Endothelial cell of umbilical vein (primary cell): ENCODE results near the gene PLAC1. TPM values are rescaled to one million over a fixed set of nuclear protein-coding genes. Genes with fewer than 3 reads are reported as not detected.

Source experiments
- BruUV-seq: library from RNA; stranded (reverse); fragments of 400-500 nt; replicated peaks from 2 replicates; lab custom pipeline; 2021; lab: Mats Ljungman, UMichigan
- CTCF ChIA-PET: fragments of 300-600, 350-600 bp; sonication (Branson Sonifier 250); formaldehyde crosslinking; loops from one replicate; lab custom pipeline; 2021; ENCODE audit warnings: antibody characterized with exemption, inconsistent platforms; lab: Charles Lee
- POLR2A ChIA-PET: fragments of 300-600, 350-600 bp; sonication (Branson Sonifier 250); formaldehyde crosslinking; loops from one replicate; lab custom pipeline; 2021; ENCODE audit warnings: antibody characterized with exemption, inconsistent platforms; lab: Charles Lee
- DNase-seq: peaks from one replicate; pipeline ENCODE4 v3.0.0-alpha.2; 2011; ENCODE audit warnings: low read depth, low spot score
- FAIRE-seq: peaks from 2 replicates; lab custom pipeline; 2011; peaks lifted over from hg19 to GRCh38; lab: Jason Lieb, UNC
- H2AFZ ChIP-seq: 2 replicates; pipeline ENCODE4 v1.6.0; 2012; ENCODE audit warnings: low read depth, low read length, control low read depth, inconsistent platforms
- H3K27ac ChIP-seq: 2 replicates; pipeline ENCODE4 v1.5.1; 2011; ENCODE audit warnings: low read depth, mild to moderate bottlenecking, control low read depth, low read length, moderate library complexity; ENCODE audit not compliant: insufficient read depth
- H3K27me3 ChIP-seq, 2 experiments: 2 replicates each; pipeline versions ENCODE4 v1.6.0 to v1.6.1; 2011; ENCODE audit warnings: low read length in 2 of 2, mixed read lengths in 1 of 2; ENCODE audit not compliant: control insufficient read depth in 2 of 2, insufficient read depth in 2 of 2
- H3K36me3 ChIP-seq, 2 experiments: 2 replicates in 1 of 2; 3 replicates in 1 of 2; pipeline ENCODE4 v1.5.1; 2011; ENCODE audit warnings: low read length in 2 of 2, mild to moderate bottlenecking in 1 of 2, moderate library complexity in 1 of 2; ENCODE audit not compliant: control insufficient read depth in 2 of 2, insufficient read depth in 2 of 2; ENCODE audit errors: extremely low read depth in 1 of 2
- H3K4me1 ChIP-seq: 3 replicates; pipeline ENCODE4 v1.5.1; 2011; ENCODE audit warnings: mild to moderate bottlenecking, low read length; ENCODE audit not compliant: control insufficient read depth, insufficient read depth; ENCODE audit errors: extremely low read depth
- H3K4me2 ChIP-seq: 2 replicates; pipeline ENCODE4 v1.6.1; 2011; ENCODE audit warnings: low read length, control low read depth, mixed read lengths; ENCODE audit not compliant: insufficient read depth
- H3K4me3 ChIP-seq, 3 experiments: fragments of 200-600 bp in 1 of 3; sonication (generic), shearing (Covaris generic) in 1 of 3; replicated peaks in 1 of 3; 2 replicates each; pipeline ENCODE4 v1.5.1; 2011 to 2016; ENCODE audit warnings: control low read depth in 3 of 3, low read length in 3 of 3, mild to moderate bottlenecking in 2 of 3, inconsistent platforms in 1 of 3, low read depth in 1 of 3, moderate library complexity in 1 of 3; ENCODE audit not compliant: insufficient read depth in 1 of 3
- H3K79me2 ChIP-seq: 2 replicates; pipeline ENCODE4 v1.6.0; 2012; ENCODE audit warnings: low read length, inconsistent platforms; ENCODE audit not compliant: control insufficient read depth, insufficient read depth
- H3K9ac ChIP-seq: replicated peaks from 2 replicates; pipeline ENCODE3; 2011; ENCODE audit warnings: low read length, control low read depth; ENCODE audit not compliant: insufficient read depth; ENCODE audit errors: extremely low read depth
- H3K9me1 ChIP-seq: replicated peaks from 3 replicates; pipeline ENCODE4 v1.6.0; 2011; ENCODE audit warnings: mild to moderate bottlenecking, low read length; ENCODE audit not compliant: control insufficient read depth, insufficient read depth; ENCODE audit errors: extremely low read depth
- H3K9me3 ChIP-seq: replicated peaks from 2 replicates; pipeline ENCODE4 v1.5.1; 2012; ENCODE audit warnings: low read length, inconsistent platforms; ENCODE audit not compliant: control insufficient read depth, insufficient read depth
- H4K20me1 ChIP-seq: replicated peaks from 2 replicates; pipeline ENCODE3; 2011; ENCODE audit warnings: mild to moderate bottlenecking, low read length; ENCODE audit not compliant: control insufficient read depth, insufficient read depth; ENCODE audit errors: extremely low read depth
- EZH2 ChIP-seq: IDR thresholded peaks from 2 replicates; pipeline ENCODE4 v1.6.1; 2012; ENCODE audit warnings: borderline replicate concordance, low read depth, mild to moderate bottlenecking, moderate library complexity, low read length, inconsistent platforms; ENCODE audit not compliant: severe bottlenecking
- FOS ChIP-seq: IDR thresholded peaks from 2 replicates; pipeline ENCODE4 v1.6.1; 2011; ENCODE audit warnings: mild to moderate bottlenecking, low read length, moderate library complexity, borderline replicate concordance; ENCODE audit not compliant: insufficient read depth
- GATA2 ChIP-seq: IDR thresholded peaks from 2 replicates; pipeline ENCODE4 v1.7.0; 2011; ENCODE audit warnings: low read depth, mild to moderate bottlenecking, moderate library complexity, mixed read lengths, low read length; ENCODE audit not compliant: insufficient read length, insufficient read depth
- POLR2A ChIP-seq: IDR thresholded peaks from 2 replicates; pipeline ENCODE4 v1.6.1; 2012; ENCODE audit warnings: low read depth, mild to moderate bottlenecking, control low read depth, low read length
- dilution Hi-C: fragments of 300-500 bp; cut with MboI; formaldehyde crosslinking; loops from one replicate; pipeline ENCODE4 v1.15.0; 2019; ENCODE audit warnings: low sequenced_read_pairs; ENCODE audit not compliant: extremely low pct_ligation_motif_present
- intact Hi-C: fragments of 100-400 bp; cut with micrococcal nuclease; formaldehyde crosslinking; loops from one replicate; pipeline ENCODE4 v1.10.0; 2022
- polyA plus RNA-seq, 4 experiments: library from polyadenylated mRNA; depleted of rRNA in 3 of 4; stranded (reverse) in 3 of 4; unstranded in 1 of 4; fragments of >200 nt; gene quantifications; 2 replicates each; pipeline versions ENCODE4 v1.2.1 to v1.2.3, GENCODE V29; 2011 to 2012; ENCODE audit warnings: missing spikeins in 1 of 4
- total RNA-seq: library from RNA; stranded (reverse); gene quantifications from 2 replicates; pipeline ENCODE4 v1.2.3, GENCODE V29; 2021
- TF ChIP-seq, protein P1 (sequence below): IDR thresholded peaks from 2 replicates; pipeline ENCODE4 v1.6.1; 2011; ENCODE audit not compliant: insufficient read depth, insufficient read length
- TF ChIP-seq, protein P2 (sequence below), 2 donors: IDR thresholded peaks; 1 replicate in 1 of 2; 2 replicates in 1 of 2; pipeline ENCODE4 v1.5.1; 2011; ENCODE audit warnings: low read length in 2 of 2, mild to moderate bottlenecking in 2 of 2, moderate library complexity in 2 of 2, control low read depth in 1 of 2, inconsistent platforms in 1 of 2, low read depth in 1 of 2; ENCODE audit not compliant: insufficient read depth in 1 of 2; ENCODE audit errors: extremely low read depth in 1 of 2

The PLAC1 gene
- total and polyA plus RNA-seq, 2 donors (not counting 3 experiments of a cell fraction or from before 2014, with no cell fraction given), result 0.58 to 2.4 TPM

- Histone ChIP-seq H3K9me3 (no peaks in the 10 kb centered on the region), H2AFZ (peak overlapping the region; percentile 31), H3K9ac (peak overlapping the region; percentile 80), H3K4me2 (peak overlapping the region; percentile 93), H3K4me1 (peaks cover 37% of the 10 kb centered on the region), H4K20me1 (no peaks in the 10 kb centered on the region), H3K27ac (peak overlapping the region; percentile 64), H3K79me2 (peaks cover 19% of the 10 kb centered on the region), H3K27me3 (no peaks in the 10 kb centered on the region), H3K36me3 (peaks cover 0 to 8% of the 10 kb centered on the region in 2 experiments), H3K4me3 (peak overlapping the region; percentile 48 to 97 (median 80)), H3K9me1 (no peaks in the 10 kb centered on the region)
- BruUV-seq, result TSS peak; percentile 63
- TF ChIP-seq POLR2A, result peak; percentile 60
- no peak for TF ChIP-seq EZH2
- FAIRE-seq (peak; percentile 78), DNase-seq (peak; percentile 53)
- dilution Hi-C loops, result no loop called here
- CTCF ChIA-PET, result no interaction called here
- POLR2A ChIA-PET, result no interaction called here
- intact Hi-C loops, result no loop called here
These were observed 109.7 kb downstream of the PLAC1 start for GRCh38 chrX:134548257-134549201.

GRCh38 chrX:134547047-134547679, 111.1 kb downstream of the PLAC1 start:
- H3K79me2 ChIP-seq, result peaks cover 19% of the 10 kb centered on the region
- DNase-seq (peak; percentile 47), FAIRE-seq (peak; percentile 24)
- H4K20me1 ChIP-seq, result no peaks in the 10 kb centered on the region
- dilution Hi-C loops, result no loop called here
- no TSS peak for BruUV-seq
- peaks cover 46% of the 10 kb centered on the region for H3K4me1 ChIP-seq
- H3K27me3 ChIP-seq, result no peaks in the 10 kb centered on the region
- peaks cover 0 to 8% of the 10 kb centered on the region in 2 experiments for H3K36me3 ChIP-seq
- intact Hi-C loops, result no loop called here
- H3K4me2 ChIP-seq, result peak overlapping the region; percentile 93
- POLR2A ChIA-PET, result no interaction called here
- peak overlapping the region; percentile 64 for H3K27ac ChIP-seq
- CTCF ChIA-PET, result interaction anchor here (0.9 to 1.2 kb wide), 5 partner anchors 26 to 217 kb away, joined by 3 to 12 read pairs (median 4); no protein-coding TSS in a partner anchor
- H3K9me1 ChIP-seq, result no peaks in the 10 kb centered on the region
- H3K9me3 ChIP-seq, result no peaks in the 10 kb centered on the region
- H3K4me3 ChIP-seq, result peak overlapping the region; percentile 48 to 97 (median 80)
- TF ChIP-seq FOS, result no peak
- no peak for TF ChIP-seq GATA2
- TF ChIP-seq, protein P1, sequence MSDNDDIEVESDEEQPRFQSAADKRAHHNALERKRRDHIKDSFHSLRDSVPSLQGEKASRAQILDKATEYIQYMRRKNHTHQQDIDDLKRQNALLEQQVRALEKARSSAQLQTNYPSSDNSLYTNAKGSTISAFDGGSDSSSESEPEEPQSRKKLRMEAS, result no peak
- TF ChIP-seq, protein P2, sequence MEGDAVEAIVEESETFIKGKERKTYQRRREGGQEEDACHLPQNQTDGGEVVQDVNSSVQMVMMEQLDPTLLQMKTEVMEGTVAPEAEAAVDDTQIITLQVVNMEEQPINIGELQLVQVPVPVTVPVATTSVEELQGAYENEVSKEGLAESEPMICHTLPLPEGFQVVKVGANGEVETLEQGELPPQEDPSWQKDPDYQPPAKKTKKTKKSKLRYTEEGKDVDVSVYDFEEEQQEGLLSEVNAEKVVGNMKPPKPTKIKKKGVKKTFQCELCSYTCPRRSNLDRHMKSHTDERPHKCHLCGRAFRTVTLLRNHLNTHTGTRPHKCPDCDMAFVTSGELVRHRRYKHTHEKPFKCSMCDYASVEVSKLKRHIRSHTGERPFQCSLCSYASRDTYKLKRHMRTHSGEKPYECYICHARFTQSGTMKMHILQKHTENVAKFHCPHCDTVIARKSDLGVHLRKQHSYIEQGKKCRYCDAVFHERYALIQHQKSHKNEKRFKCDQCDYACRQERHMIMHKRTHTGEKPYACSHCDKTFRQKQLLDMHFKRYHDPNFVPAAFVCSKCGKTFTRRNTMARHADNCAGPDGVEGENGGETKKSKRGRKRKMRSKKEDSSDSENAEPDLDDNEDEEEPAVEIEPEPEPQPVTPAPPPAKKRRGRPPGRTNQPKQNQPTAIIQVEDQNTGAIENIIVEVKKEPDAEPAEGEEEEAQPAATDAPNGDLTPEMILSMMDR (IDR thresholded peaks at IDR 0.05; ENCODE audit: extremely low read depth in 1 of 2, insufficient read depth in 1 of 2, low read depth in 1 of 2, low read length in 2 of 2), result no peak
- peak overlapping the region; percentile 80 for H3K9ac ChIP-seq
- no peak overlapping the region for H2AFZ ChIP-seq
